KOPT-K1 (cell line): ENCODE measurements around the gene TTC12.

ENCODE experiments used
- H3K27ac ChIP-seq: fragments of 200-600 bp; sonication (generic); 2 replicates; pipeline ENCODE4 v1.5.1; 2016; ENCODE audit warnings: antibody characterized with exemption, mild to moderate bottlenecking, low read depth, low read length; ENCODE audit not compliant: poor library complexity, severe bottlenecking
- H3K36me3 ChIP-seq: fragments of 200-600 bp; sonication (generic); 2 replicates; pipeline ENCODE4 v1.5.1; 2017; ENCODE audit warnings: antibody characterized with exemption, mild to moderate bottlenecking, low read length, moderate library complexity; ENCODE audit not compliant: insufficient read depth
- H3K9me3 ChIP-seq: fragments of 200-600 bp; sonication (generic); 2 replicates; pipeline ENCODE4 v1.5.1; 2017; ENCODE audit warnings: antibody characterized with exemption, low read length, mild to moderate bottlenecking; ENCODE audit not compliant: insufficient read depth, poor library complexity, severe bottlenecking

Gene TTC12

GRCh38 chr11:113314389-113315301 lies at the start of gene TTC12:
TSS of gene TTC12 (plus strand) at chr11:113314583. CDS start at chr11:113316258, 1,675 bp downstream.
- Histone ChIP-seq H3K27ac (no peak within 1 kb of the TSS), H3K36me3 (no peaks in the 10 kb centered on the region), H3K9me3 (no peaks in the 10 kb centered on the region)

DNA sequence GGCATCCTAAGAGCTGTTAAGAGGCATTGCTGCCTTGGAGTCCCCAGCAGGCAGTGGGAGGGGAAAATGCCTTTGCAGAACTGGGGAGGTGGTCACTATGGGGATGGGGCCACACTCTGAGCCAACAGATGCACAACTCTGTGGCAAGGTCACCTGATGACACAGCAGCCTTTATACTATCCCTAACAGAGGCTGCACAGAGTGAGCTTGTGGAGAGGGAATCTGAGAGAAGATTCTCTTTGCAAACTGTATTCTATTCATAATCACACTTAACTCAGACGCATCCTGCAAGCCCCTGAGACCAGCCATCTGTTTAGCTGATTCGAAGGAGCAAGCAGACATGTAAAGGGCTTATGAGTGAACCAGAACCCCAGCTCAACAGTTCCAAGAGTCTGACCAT lies 49.0 kb upstream of the TTC12 start:
- Histone ChIP-seq H3K9me3 (no peaks in the 10 kb centered on the region), H3K36me3 (no peaks in the 10 kb centered on the region), H3K27ac (no peak overlapping the region)

DNA sequence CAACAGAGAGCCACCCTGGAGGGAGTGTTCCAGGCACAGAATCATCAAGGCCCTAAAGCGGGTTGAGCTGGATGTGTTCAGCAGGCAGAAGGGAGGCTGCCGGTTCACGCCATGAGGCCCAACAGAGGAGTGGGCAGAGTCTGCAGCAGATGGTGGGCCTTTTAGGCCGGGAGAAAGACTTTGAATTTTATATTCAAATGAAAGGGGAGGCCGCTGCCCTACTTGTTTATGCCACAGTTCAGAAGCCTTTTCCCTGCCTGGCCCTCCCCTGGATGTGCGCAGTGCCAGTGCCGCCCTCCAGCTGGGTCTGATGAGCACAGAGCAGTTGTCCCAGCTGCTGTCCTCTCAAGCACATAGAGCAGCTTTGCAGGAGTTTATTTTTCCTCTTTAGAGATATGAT lies 46.9 kb upstream of the TTC12 start:
- H3K9me3 ChIP-seq: no peaks in the 10 kb centered on the region
- no peak overlapping the region for H3K27ac ChIP-seq
- no peaks in the 10 kb centered on the region for H3K36me3 ChIP-seq

DNA sequence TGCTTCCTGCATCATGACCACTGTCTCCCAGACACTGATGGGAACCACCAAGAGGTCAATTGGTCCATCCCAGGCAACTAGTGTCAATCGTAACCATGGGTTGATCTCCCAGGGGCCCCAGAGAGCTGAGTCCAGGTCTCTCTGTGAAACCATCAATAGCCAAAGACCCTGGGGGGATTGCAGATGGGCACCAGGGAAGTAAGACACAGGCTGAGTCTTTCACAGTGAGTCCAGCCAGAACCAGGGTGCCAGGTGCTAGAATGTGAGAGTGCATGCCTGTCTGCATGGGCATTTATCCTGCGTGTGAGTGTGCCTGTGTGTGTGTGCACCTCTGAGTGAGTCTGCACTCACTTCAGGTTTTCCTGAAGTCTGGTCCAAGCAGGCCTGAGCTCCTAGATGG lies 45.3 kb upstream of the TTC12 start:
- Histone ChIP-seq H3K9me3 (no peaks in the 10 kb centered on the region), H3K27ac (no peak overlapping the region), H3K36me3 (no peaks in the 10 kb centered on the region)

DNA sequence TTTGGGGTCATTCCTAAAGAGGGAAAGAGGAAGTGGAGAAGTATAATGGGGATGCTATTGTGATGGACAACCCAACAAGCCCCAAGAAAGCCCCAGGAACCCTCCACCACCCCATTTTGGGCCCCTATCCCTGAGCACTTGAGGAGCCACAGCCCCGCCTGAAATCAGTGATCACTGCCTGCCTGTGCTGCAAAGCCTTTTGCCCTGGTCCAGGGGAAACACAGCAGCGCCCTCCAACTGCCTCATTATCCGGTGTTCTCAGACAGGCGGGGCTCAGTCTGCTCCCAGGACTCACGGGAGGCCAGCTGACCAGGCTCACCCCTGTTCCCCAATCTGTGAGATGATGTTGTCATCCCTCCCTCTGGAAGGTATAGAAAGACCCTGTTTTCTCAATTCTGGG lies 44.7 kb upstream of the TTC12 start:
- no peaks in the 10 kb centered on the region for H3K9me3 ChIP-seq
- H3K27ac ChIP-seq: no peak overlapping the region
- H3K36me3 ChIP-seq: no peaks in the 10 kb centered on the region

DNA sequence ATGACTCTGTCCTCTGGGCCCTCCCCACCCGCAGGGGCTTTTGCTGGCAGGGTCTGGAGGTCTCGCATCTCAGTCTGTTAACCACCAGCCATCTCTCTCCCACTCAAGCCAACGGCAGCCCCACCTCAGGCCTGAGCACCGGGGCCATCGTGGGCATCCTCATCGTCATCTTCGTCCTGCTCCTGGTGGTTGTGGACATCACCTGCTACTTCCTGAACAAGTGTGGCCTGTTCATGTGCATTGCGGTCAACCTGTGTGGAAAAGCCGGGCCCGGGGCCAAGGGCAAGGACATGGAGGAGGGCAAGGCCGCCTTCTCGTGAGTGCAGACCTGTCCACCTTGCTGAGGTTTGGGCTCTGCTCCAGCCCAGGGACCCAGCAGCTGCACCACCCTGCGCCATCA lies 44.3 kb upstream of the TTC12 start:
- no peak overlapping the region for H3K27ac ChIP-seq
- no peaks in the 10 kb centered on the region for H3K9me3 ChIP-seq
- H3K36me3 ChIP-seq: no peaks in the 10 kb centered on the region

DNA sequence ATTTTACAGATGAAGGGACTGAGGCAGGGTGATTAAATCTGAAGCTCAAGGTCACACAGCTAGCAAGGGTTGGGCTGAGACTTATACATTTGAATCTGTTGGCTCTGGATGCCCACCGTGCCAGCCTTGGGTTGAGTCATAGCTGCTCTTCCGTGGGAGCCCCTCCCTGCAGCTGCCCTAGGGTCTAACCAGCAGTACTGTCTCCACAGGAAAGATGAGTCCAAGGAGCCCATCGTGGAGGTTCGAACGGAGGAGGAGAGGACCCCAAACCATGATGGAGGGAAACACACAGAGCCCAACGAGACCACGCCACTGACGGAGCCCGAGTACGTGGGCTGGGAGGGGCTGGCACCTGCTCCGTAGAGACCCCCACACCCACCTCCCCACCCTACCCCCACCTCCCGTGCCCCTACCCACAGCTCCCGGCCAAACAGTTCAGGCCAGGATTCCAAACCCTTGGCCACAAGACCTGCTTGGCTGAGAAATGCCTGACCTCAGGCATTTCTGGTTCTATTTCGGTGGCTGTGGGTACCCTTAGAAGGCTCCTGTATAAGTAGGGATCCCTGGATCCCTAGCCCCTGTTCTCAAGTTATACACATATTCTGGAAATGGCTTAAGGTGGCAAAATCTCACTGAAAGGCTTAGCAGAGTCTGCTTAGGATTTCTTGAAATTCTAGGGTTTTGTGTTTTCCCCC lies 42.7 kb upstream of the TTC12 start:
- Histone ChIP-seq H3K9me3 (no peaks in the 10 kb centered on the region), H3K36me3 (no peaks in the 10 kb centered on the region), H3K27ac (no peak overlapping the region)

DNA sequence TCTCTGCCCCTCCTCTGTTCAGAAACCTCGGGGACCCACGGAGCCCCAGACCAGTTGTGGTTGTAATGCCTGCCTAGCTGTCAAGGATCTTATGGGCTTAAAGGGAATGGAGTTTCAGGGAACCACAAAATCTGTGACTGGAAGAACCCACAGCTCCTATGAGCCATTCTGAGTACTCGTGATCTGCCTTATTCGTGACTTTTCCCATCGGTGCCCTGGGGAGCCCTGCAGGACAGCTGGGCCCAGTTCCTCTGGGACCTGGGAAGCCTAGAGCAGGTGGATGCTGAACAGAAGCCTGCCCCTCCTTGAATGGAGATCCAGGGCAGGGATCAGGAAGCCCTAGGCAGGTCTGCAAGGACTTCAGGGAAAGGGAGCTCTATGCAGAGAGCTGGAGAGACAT lies 42.1 kb upstream of the TTC12 start:
- H3K36me3 ChIP-seq: no peaks in the 10 kb centered on the region
- no peak overlapping the region for H3K27ac ChIP-seq
- no peaks in the 10 kb centered on the region for H3K9me3 ChIP-seq

GRCh38 chr11:113272927-113273615 lies 41.3 kb upstream of the TTC12 start:
- no peaks in the 10 kb centered on the region for H3K9me3 ChIP-seq
- no peaks in the 10 kb centered on the region for H3K36me3 ChIP-seq
- H3K27ac ChIP-seq: no peak overlapping the region

DNA sequence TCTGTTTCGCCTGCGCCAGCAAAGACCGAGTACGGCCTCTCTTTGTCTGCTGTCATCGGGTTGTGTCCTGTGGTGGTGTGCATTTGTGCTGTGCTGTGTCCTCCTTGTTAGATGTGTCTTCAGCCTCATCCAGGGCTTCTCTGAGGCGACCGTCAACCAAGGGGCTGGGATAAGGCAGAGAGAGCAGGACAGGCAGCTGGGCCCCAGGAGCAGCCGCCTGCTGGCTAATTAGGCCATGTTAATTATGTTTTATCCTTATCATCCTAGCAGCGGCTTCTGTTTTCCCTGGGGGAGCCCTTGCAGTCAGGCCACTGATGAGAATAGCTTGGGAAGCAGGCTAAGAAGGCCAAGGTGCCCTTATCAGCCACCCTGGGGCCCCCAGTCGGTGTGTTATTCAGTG lies 40.7 kb upstream of the TTC12 start:
- no peaks in the 10 kb centered on the region for H3K36me3 ChIP-seq
- H3K27ac ChIP-seq: no peak overlapping the region
- no peaks in the 10 kb centered on the region for H3K9me3 ChIP-seq

DNA sequence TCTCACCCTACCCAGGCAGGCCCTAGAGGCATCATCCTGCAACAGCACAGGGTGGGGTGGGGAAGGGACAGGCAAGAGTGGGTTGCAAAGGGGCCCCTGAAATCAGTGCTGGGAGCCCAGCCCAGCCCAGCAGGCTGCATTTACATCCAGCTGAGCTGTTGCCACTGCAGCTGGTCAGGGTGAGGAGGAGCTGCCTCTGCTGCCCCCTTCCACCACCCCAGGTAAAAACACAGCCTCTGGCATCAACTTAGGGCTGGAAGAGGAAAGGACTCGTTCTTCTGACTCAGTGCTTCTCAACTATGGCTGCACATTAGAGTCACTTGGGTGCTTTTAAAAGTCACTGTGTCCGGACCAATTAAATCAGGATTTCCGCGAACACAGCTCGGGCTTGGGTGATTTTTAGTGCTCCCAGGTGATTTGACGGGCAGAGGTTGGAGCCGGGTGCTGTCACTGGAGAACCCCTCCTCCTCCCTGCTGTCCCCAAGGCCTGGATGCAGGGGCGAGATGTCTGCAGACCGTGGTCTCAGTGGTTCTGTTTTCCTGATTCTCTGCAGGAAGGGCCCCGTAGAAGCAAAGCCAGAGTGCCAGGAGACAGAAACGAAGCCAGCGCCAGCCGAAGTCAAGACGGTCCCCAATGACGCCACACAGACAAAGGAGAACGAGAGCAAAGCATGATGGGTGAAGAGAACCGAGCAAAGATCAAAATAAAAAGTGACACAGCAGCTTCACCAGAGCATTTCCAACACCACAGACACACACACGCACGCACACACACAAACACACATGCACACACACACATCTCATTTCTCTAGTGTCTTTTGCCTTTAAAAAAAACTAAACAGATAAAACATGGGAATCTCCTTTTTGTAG lies 39.4 kb upstream of the TTC12 start:
- Histone ChIP-seq H3K27ac (no peak overlapping the region), H3K9me3 (no peaks in the 10 kb centered on the region), H3K36me3 (no peaks in the 10 kb centered on the region)

GRCh38 chr11:113275602-113276001 lies 38.8 kb upstream of the TTC12 start:
- no peaks in the 10 kb centered on the region for H3K36me3 ChIP-seq
- H3K27ac ChIP-seq: no peak overlapping the region
- no peaks in the 10 kb centered on the region for H3K9me3 ChIP-seq

- Histone ChIP-seq H3K27ac (no peak overlapping the region), H3K36me3 (no peaks in the 10 kb centered on the region), H3K9me3 (no peaks in the 10 kb centered on the region)
Measured at GRCh38 chr11:113276466-113276865, 37.9 kb upstream of the TTC12 start.

DNA sequence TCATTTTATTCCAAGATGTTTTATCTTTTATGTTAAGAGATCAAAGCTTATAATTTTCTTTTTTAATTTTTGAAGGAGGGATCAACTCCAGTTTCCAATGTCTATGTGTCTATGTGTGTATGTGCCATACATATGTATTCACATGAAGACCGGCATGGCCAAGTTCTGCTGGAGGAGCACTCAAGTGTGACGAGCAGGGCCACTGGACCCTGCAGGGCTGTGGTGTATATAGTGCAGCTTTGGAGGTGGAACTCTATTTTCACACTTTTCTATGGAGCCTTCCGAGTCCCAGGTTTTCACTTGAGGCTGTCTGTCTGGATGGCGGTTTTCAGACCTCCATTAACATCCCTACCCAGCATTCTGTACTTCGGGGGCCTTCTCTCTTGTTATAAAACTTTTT lies 36.5 kb upstream of the TTC12 start:
- no peak overlapping the region for H3K27ac ChIP-seq
- no peaks in the 10 kb centered on the region for H3K36me3 ChIP-seq

More for the DNA sequence above, 36.5 kb upstream of the TTC12 start:
- H3K9me3 ChIP-seq: no peaks in the 10 kb centered on the region
